GM19397 (cell line): Measurements from ENCODE around the gene ZBTB45.
"Not testable (repeated sequence)": the region's sequence is repeated elsewhere in the genome, so short reads cannot be mapped to it uniquely, and the experiment has no call there.

Experiments
- ATAC-seq: cut with Tn5 transposase; IDR thresholded peaks from one replicate; pipeline ENCODE4 v1.9.1; 2021; ENCODE audit warnings: mild to moderate bottlenecking, moderate library complexity; ENCODE audit not compliant: unreplicated experiment

Gene ZBTB45

DNA sequence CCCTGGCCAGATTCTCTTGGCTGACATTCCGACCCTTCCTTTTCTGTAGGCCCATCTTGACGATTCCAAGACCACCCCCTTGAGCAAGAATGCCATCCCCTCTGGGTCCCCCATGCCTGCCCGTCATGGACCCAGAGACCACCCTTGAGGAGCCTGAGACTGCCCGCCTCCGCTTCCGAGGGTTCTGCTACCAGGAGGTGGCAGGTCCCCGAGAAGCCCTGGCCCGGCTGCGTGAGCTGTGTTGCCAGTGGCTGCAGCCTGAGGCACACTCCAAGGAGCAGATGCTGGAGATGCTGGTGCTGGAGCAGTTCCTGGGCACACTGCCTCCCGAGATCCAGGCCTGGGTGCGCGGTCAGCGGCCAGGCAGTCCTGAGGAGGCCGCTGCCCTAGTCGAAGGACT is 42.5 kb downstream of the ZBTB45 start:
- ATAC-seq = no peak

GRCh38 chr19:58476498-58477015 is 43.1 kb downstream of the ZBTB45 start:
- no peak for ATAC-seq

DNA sequence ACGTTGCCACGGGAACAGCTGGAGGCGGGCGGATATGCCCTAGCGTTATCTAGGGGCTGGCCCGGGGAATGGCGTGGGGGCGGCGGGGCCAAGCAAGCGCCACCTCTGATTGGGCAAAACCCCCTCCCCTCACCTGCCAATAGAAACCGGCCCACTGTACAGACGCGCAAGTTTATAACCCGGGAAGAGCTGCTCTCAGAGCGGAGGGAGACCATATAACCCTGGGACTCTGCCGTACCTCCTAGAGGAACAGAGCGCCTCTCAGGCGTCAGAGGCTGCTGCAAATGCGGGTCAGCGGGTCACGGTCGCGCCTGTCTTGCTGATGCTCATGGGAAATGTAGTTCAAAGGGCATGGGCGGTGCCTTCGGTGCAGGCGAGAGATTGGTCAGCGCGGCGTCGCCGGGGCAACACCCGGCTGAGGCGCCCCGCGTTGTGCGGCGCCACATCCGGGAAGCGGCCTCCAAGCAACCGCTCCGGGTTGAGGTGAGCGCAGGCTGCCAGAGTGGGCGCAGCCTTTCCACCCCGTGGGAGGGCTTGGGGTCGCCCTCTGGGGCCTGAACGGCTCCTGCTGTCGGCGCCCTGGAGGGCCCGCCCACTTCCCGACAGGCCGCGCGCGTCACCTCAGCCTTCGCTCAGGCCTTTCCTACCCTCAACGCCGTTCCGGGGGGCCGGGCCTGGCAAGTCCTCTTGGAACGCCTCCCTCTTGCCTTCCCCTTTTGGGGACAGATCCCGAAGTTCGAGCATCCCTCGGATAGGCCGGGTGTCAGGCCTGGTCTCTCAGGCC is 43.7 kb downstream of the ZBTB45 start, which contains the start of gene ZNF446:
Gene ZNF446 (plus strand): TSS at position 639 of the 784 bp plus-strand sequence. CDS start 867 bp downstream, outside the sequence.
- peak; percentile 79 for ATAC-seq

- ATAC-seq = no peak
Measured at GRCh38 chr19:58474997-58475713, 44.5 kb downstream of the ZBTB45 start.

DNA sequence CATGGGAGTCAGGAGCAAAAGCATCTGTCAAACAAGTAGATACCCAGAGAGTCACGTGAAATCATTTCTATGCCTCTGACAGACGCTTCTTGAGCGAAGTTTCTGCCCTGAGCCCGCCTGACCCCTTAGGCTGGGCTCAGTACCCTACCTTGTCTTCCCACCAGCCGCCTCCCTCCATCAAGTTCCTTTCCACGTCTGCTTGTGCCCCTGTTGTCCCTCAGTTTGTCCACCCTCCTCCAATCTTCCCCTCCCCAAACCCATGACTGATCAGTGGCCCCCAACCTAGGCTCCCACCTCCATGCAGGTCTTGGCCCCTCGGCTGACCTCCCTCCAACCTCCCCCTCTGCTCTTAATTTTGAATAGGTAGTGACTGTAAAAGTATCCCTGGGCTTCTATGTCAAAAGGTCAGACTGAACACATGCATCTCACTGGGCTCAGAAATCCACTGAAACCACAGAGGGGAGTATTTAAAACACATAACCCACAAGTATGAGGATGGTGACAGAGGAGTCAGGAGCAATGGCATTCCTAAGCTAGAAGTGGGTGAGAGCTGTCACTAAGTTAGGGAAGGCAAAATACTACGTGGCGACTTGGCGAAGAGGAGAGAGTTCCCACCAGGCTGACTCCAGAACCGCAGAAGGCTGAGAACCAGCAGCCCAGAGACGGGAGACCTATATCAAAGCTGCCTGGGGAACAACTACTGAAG is 45.2 kb downstream of the ZBTB45 start:
- ATAC-seq = no peak

DNA sequence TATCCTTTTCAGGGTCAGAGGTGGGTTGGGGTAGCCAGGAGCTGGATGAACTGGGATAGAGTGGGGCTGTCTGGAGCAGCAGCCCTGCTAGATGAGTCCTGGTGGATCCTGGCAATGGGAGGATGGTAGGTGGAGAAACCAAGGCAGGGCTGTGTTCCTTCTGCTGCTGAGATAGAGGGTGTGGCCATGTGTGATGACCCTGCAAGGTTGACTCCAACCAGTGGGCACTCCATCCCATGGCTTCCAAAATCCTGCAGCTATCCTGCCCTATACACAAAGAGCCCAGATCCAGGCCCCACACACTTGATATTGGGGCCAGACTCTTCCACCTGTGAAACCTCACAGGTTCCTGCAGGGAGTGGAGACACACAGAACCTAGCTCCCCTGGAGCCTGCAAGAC is 45.8 kb downstream of the ZBTB45 start:
- no peak for ATAC-seq

DNA sequence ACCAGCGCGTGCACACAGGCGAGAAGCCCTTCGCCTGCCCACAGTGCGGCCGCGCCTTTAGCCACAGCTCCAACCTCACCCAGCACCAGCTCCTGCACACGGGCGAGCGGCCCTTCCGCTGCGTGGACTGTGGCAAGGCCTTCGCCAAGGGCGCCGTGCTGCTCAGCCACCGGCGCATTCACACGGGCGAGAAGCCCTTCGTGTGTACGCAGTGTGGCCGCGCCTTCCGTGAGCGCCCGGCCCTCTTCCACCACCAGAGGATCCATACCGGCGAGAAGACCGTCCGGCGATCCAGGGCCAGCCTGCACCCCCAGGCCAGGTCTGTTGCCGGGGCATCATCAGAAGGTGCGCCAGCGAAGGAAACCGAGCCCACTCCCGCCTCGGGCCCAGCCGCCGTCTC is 47.9 kb downstream of the ZBTB45 start:
- no peak for ATAC-seq

DNA sequence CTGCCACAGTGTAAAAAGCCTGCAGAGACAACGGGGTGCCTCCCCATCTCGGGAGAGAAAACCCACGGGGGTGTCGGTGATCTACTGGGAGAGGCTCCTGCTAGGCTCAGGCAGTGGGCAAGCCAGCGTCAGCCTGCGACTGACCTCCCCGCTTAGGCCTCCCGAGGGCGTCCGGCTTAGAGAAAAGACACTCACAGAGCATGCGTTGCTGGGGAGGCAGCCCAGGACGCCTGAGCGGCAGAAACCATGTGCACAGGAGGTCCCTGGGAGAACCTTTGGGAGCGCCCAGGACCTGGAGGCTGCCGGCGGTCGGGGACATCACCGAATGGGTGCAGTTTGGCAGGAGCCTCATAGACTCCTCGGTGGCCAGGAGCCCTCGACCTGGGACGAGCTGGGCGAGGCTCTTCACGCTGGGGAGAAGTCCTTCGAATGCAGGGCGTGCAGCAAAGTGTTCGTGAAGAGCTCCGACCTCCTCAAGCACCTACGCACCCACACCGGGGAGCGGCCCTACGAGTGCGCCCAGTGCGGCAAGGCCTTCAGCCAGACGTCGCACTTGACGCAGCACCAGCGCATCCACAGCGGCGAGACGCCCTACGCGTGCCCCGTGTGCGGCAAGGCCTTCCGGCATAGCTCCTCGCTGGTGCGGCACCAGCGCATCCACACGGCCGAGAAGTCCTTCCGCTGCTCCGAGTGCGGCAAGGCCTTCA is 48.6 kb downstream of the ZBTB45 start:
- ATAC-seq = not testable (repeated sequence)

GRCh38 chr19:58469241-58470013 is 50.2 kb downstream of the ZBTB45 start:
- no peak for ATAC-seq

- no peak for ATAC-seq
Measured at GRCh38 chr19:58468216-58468839, 51.3 kb downstream of the ZBTB45 start.

DNA sequence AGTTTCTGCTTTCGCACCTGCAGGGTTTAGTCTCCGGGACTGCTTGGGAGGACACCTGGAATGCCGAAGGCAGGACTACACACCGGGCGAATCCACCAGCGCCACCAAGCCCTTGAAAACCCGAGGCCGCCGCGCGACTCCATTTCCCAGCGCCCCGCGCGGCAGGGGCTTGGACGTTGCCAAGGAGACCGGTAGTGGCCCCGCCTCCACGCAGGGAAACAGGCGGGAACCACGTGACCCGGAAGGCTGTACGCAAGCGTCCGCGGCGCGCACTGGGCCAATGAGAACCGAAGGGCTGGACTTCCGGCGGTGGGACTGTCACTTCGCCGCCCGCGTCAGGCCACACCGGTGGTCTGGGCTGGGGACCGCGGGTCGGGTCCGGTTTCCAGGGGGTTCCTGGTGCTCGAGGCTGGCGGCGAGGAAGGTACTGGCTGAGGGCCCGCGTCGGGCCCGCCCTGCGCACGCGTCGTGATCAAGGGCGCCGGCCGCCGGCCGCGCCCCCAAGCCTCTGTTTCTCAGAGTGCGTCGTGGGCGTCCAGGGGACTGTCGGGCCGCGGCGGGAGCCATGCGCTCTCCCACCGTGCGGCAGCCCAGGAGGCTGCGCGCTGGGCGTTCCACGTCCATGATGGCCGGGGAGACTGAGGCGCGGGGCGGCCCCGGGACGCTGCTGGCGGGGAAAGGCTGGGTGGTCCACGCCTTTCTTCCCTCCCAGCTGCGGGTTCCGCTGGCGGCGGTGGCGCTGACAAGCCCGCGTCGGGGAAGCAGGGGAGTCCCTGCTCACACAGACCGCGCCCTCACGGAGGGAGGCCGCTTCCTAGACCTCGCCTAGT is 52.6 kb downstream of the ZBTB45 start, which contains the start of gene ZNF324:
Gene ZNF324 (plus strand): TSS at position 321 of the 830 bp plus-strand sequence. CDS start 2,106 bp downstream, outside the sequence.
- peak; percentile 94 for ATAC-seq

- no peak for ATAC-seq
Measured at GRCh38 chr19:58466089-58466759, 53.4 kb downstream of the ZBTB45 start.
